NT2/D1 (cell line): ENCODE data around the gene GNB1.

ENCODE experiments used
- SUZ12 ChIP-seq: IDR thresholded peaks from 2 replicates; pipeline ENCODE4 v1.6.1; 2011; ENCODE audit not compliant: insufficient read length, insufficient read depth; ENCODE audit errors: extremely low read depth
- YY1 ChIP-seq: IDR thresholded peaks from 2 replicates; pipeline ENCODE4 v1.6.1; 2011; ENCODE audit not compliant: insufficient read length, insufficient read depth

DNA sequence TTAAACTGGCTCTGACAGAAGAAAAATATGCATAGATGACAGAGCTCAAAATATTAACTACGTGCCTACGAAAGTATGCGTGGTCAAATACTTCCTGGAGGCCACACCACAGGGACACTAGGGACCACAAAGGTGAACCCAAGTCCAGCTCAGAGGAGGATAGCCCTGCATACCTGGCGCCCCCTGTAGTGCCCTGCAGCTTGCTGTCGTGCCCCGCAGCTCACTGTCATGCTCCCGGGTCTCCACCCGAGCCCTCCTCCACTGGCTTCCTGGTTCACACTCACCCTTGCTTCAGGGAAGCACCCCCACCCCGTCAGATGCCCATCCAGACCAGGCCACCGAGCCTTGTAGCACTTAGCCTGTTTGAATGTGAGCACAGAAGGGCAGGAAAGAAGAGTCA is 95.9 kb downstream of the GNB1 start:
- TF ChIP-seq YY1 (no peak), SUZ12 (no peak)
